Mononuclear cell (primary cell): ENCODE measurements around the gene TRIM24. TPM values are rescaled to one million over a fixed set of nuclear protein-coding genes. Genes with fewer than 3 reads are reported as not detected.

Experiments
- H3K27me3 ChIP-seq: 2 replicates; pipeline ENCODE4 v1.6.0; 2011; ENCODE audit warnings: low read length, control low read depth; ENCODE audit not compliant: insufficient read depth
- H3K4me1 ChIP-seq: 2 replicates; pipeline ENCODE4 v1.5.1; 2011; ENCODE audit warnings: mild to moderate bottlenecking, low read length, control low read depth; ENCODE audit not compliant: insufficient read depth
- H3K4me3 ChIP-seq: 2 replicates; pipeline ENCODE4 v1.5.1; 2011; ENCODE audit warnings: mild to moderate bottlenecking, low read length, moderate library complexity
- H3K9me3 ChIP-seq: 2 replicates; pipeline ENCODE4 v1.5.1; 2011; ENCODE audit warnings: low read depth, mild to moderate bottlenecking, control low read depth, low read length
- total RNA-seq: library from RNA; depleted of rRNA; stranded (reverse); fragments of >200 nt; gene quantifications from one replicate; pipeline ENCODE4 v1.2.3, GENCODE V29; 2012

TRIM24 gene
- total RNA-seq, 1 donor, result 10.7 TPM

DNA sequence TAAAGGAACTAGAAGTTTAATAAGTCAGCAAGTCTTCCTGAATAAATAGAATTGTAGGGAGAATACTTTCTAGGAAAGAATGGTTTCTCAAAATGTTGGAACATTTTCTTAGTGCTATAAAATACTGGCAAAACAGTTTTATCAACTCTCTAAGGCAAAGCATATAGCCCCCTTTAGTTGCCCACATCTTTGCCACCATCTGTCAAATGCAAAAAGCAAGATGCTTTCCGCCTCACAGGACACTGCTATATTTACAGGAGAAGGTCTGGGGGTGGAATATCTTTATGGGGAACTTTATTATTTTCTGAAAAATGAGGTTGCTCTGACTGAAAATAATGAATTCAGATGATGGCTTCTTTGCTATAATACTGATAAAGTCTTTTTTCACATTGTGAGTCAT is 162.8 kb downstream of the TRIM24 start:
- H3K9me3 ChIP-seq, result no peaks in the 10 kb centered on the region
- peaks cover 16% of the 10 kb centered on the region for H3K4me1 ChIP-seq
- H3K27me3 ChIP-seq, result no peaks in the 10 kb centered on the region
- H3K4me3 ChIP-seq, result no peak overlapping the region

DNA sequence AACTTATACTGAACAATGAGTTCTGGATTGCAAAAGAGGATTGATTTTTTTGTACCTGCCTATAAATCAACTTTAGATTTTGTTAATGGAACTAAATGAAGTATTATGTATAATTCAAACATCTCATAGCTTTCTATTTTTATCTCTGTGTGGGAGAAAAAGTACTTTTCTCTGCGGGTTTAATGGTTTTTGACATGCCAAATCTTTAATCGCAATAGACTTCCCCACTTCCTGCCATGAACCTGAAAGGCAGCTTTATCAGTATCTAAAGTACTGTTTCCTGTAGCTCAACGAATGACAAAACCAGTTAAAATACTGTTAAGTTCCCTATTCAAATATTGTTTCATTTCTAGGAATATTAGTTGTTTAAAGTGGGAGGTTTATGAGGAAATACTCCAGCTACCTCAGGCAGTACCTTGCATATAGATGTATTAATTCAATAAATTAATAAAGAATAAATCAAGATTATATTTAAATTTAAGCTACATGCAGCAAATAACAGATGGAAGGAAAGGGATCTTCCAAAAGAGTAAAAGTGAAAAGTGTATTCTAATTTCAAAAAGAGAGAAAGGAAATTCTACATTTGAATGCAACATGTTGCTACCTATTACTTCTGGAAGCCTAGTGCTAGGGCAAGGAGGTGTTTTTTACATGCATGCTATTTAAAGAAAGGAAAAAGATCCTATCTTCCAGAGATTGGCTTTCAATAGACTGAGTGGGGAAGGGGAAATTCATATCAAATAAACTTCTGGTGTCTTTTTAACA is 165.2 kb downstream of the TRIM24 start:
- H3K4me1 ChIP-seq, result peaks cover 16% of the 10 kb centered on the region
- H3K27me3 ChIP-seq, result no peaks in the 10 kb centered on the region
- no peak overlapping the region for H3K4me3 ChIP-seq
- H3K9me3 ChIP-seq, result no peaks in the 10 kb centered on the region

DNA sequence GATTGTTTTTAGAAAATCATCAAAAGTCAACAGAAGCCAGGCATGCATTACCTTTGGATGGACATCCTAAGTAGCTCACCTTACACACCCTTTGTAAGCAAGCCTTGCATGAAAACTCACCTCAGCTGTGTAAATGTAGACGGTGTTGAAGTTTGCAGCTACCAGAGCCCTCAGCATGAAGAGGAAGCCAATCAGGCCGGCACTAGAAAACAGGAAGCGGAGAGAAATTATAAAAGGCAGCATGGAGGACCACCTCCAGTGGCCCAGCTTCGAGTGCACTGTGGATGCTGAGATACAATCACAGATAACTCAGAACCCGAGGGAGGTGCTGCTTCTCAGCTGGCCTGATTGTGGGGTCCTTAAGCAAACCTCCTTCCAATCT is 165.8 kb downstream of the TRIM24 start:
- H3K4me1 ChIP-seq, result peaks cover 16% of the 10 kb centered on the region
- no peaks in the 10 kb centered on the region for H3K9me3 ChIP-seq
- H3K4me3 ChIP-seq, result no peak overlapping the region
- H3K27me3 ChIP-seq, result no peaks in the 10 kb centered on the region

DNA sequence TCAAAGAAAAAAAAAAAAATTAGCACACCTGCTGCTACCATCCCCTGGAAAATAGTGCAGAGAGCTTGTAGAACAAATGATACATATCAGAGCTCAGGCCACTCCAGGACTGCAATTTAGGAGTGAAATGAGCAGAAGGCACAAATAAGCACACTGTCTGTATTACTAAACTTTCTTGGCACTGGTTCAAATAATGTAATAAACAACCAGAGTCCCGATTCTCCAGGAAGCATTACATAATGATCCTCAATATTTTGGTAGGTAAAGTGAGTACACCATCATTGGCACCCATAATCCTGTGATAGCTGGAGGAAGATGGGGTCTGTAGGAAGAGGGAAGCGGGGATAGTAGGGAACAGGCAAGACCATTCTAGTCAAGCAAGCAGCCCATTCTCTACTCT is 166.8 kb downstream of the TRIM24 start:
- H3K9me3 ChIP-seq, result no peaks in the 10 kb centered on the region
- no peaks in the 10 kb centered on the region for H3K27me3 ChIP-seq
- peaks cover 16% of the 10 kb centered on the region for H3K4me1 ChIP-seq
- H3K4me3 ChIP-seq, result no peak overlapping the region

DNA sequence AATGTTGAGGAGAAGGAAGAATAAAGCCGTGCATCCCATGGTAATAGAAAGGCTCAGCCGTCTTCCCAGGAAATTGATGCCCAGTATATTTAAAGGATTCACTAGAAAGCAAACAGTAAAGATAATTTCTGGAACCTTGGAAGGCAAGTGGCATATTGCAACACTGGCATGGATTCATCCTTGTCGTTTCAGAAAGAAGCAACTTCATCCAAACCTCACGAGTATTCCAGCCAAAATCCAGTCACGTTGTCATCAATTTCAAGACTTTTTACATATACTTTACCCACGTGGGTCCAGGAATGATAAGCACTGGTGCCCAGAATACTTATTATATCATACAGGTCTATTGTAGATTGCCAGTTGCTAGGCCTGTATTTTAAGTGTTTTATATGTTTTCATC is 167.3 kb downstream of the TRIM24 start:
- H3K4me1 ChIP-seq, result peaks cover 16% of the 10 kb centered on the region
- H3K4me3 ChIP-seq, result no peak overlapping the region
- H3K27me3 ChIP-seq, result no peaks in the 10 kb centered on the region
- no peaks in the 10 kb centered on the region for H3K9me3 ChIP-seq

DNA sequence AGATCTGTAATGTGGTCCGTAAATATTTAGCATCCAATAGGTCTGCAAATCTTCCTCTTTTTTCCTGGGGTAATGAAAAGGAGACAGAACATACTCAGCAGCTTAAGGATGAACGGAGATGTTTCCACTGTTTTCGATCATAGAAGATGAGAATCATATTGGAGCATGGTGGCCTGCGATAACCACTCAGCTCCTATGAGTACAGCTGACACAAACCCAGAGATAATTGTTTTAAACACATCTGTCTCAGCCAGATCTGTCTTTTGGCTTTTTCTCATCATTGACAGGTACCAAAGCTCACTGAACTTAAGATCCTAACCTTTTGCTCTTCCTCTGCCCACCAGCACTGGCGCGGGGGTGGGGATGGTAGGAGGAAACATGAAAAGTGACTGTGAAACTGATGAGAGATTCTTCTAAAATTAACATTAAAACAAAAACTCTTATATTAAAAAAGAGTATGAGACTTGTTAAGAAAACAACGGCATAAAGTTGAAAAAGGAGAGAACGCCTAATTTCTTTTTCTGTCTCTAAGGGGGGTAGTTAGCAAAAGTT is 170.1 kb downstream of the TRIM24 start:
- Histone ChIP-seq H3K4me3 (no peak overlapping the region), H3K9me3 (no peaks in the 10 kb centered on the region), H3K4me1 (peaks cover 12% of the 10 kb centered on the region), H3K27me3 (no peaks in the 10 kb centered on the region)

DNA sequence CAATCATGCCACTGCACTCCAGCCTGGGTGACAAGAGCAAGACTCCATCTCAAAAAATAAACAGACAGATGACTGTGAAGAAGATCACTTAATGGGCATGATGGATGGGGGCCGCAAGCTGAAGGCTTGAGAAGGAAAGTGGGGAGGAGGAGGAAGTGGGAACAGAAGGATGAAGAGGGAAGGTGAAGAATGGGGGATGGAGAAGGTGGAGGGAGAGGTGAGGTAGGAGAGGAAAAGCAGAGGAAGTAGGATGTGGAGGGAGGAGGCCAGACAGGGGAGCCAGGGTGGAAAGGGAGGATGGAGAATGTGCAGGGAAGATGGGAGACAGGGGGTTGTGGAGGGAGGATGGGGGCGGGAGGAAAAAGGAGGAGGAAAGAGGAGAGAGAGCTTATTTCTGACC is 172.3 kb downstream of the TRIM24 start:
- Histone ChIP-seq H3K27me3 (no peaks in the 10 kb centered on the region), H3K9me3 (no peaks in the 10 kb centered on the region), H3K4me1 (no peaks in the 10 kb centered on the region), H3K4me3 (no peak overlapping the region)

DNA sequence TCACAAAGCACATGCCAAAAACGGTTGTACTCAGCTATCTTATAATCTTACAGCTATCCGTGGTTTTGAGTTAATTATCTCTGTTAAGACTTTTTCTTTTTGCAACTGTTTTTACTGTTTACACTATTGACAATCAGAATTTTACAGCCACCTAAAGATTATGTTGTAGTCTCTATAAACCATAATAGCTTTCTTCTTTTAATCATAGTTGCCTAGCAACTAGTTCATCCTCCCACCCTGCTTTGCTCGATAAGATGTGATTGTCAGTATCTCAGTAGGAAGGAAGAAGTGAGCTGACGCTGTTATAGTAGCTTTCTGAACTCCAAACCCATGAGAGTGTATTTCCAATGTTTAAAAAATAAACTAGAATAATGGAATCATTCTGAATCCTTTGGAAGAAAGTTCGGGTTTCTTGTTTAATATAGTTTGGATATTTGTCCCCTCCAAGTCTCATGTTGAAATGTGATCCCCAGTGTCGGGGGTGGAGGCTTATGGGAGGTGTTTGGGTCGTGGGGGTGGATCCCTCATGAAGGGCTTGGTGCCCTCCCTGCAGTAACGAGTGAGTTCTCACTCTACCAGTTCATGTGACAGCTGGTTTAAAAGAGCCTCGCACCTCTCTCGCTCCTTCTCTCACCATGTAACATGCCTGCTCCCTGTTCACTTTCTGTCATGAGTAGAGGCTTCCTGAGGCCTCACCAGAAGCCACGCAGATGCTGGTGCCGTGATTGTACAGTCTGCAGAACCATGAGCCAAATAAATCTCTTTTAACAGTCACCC is 173.0 kb downstream of the TRIM24 start:
- H3K4me3 ChIP-seq, result no peak overlapping the region
- no peaks in the 10 kb centered on the region for H3K9me3 ChIP-seq
- no peaks in the 10 kb centered on the region for H3K4me1 ChIP-seq
- H3K27me3 ChIP-seq, result no peaks in the 10 kb centered on the region

Other genes starting within 250 kb of the TRIM24 start
- 0.21 TPM for gene SVOPL, start 241.1 kb downstream of the TRIM24 start, total RNA-seq